Spinal cord (tissue), 4 donors: ENCODE data around the gene ETNPPL. TPM values are rescaled to one million over a fixed set of nuclear protein-coding genes. Genes with fewer than 3 reads are reported as not detected.

ENCODE experiments used
- polyA plus RNA-seq, 2 donors: library from polyadenylated mRNA; unstranded; fragments of 120-200 nt; gene quantifications; one replicate each; pipeline ENCODE4 v1.2.1, GENCODE V29; 2013; ENCODE audit not compliant: insufficient read length in 2 of 2
- total RNA-seq, 2 donors: library from RNA; depleted of rRNA in 1 of 2; stranded (reverse); fragments of 120-200 nt in 1 of 2; fragments of >200 nt in 1 of 2; gene quantifications; one replicate each; pipeline versions ENCODE4 v1.2.3 to v1.2.4, GENCODE V29; 2013 to 2014

Gene ETNPPL
- total and polyA plus RNA-seq, 4 donors: 1.7 to 5.2 (median 2.4) TPM

Other genes starting within 250 kb of the ETNPPL start
- 1,000 to 10,000 TPM in 1 of 2 donors, 100 to 1,000 TPM in 1; 706 to 2,279 TPM for gene RPL34, start 142.5 kb downstream of the ETNPPL start, total RNA-seq
- 1,000 to 10,000 TPM; 1,118 to 1,134 TPM for gene RPL34, start 142.5 kb downstream of the ETNPPL start, polyA plus RNA-seq
- gene OSTC, start 112.5 kb downstream of the ETNPPL start, total RNA-seq: 100 to 1,000 TPM; 101 to 162 TPM
- 10 to 100 TPM; 88.1 to 92.3 TPM for gene OSTC, start 112.5 kb downstream of the ETNPPL start, polyA plus RNA-seq